Cardiac septum (tissue), 1 donor: Measurements from ENCODE around the gene EID2. TPM values are rescaled to one million over a fixed set of nuclear protein-coding genes. Genes with fewer than 3 reads are reported as not detected.

Experiments
- DNase-seq: peaks from one replicate; pipeline ENCODE4 v3.0.0-alpha.2; 2020; ENCODE audit warnings: low spot score
- intact Hi-C: fragments of 100-400 bp; cut with DNase I; formaldehyde crosslinking; loops from one replicate; pipeline ENCODE4 v1.14.0; 2022
- long read RNA-seq: library from polyadenylated mRNA; unstranded; transcript quantifications from one replicate; pipeline ENCODE4 v2.0.0, GENCODE V29; 2021
- total RNA-seq: library from RNA; stranded (reverse); fragmentation: NEBNext Ultra II Directional; extraction: Animal tissue kit (Norgen Biotek cat#: 25700); gene quantifications from one replicate; pipeline ENCODE4 v1.2.1, GENCODE V29; 2021
- donor health status: DM: no; HTN: no; CAD: no.

The EID2 gene
- 11.4 TPM for total RNA-seq
- long read RNA-seq, transcript EID2-201 (1 exons, 1,629 nt), result major isoform, 11 of 13 reads
- long read RNA-seq, partial matches to known transcripts, result 0 of 13 reads
- long read RNA-seq, other reads (novel, unspliced or antisense), result 2 of 13 reads

GRCh38 chr19:39539518-39540332, at the start of gene EID2:
TSS of gene EID2 (minus strand) at chr19:39540161. CDS start at chr19:39540079, 82 bp downstream.
- peak; percentile 96 for DNase-seq
- intact Hi-C loops, result loop anchor here (2.0 to 10.0 kb wide), 4 partner anchors 59 to 415 kb away; partner anchors contain the start of genes DYRK1B, PAK4, SUPT5H and TIMM50

- intact Hi-C loops, result no loop called here
- no peak for DNase-seq
These were observed 48.1 kb upstream of the EID2 start for GRCh38 chr19:39588066-39588465.

GRCh38 chr19:39587496-39587895, 47.5 kb upstream of the EID2 start:
- intact Hi-C loops, result no loop called here
- no peak for DNase-seq

GRCh38 chr19:39582891-39583625, 43.1 kb upstream of the EID2 start:
- intact Hi-C loops, result no loop called here
- DNase-seq, result no peak

- DNase-seq, result no peak
- intact Hi-C loops, result no loop called here
These were observed 42.5 kb upstream of the EID2 start for GRCh38 chr19:39582442-39582841.

- DNase-seq, result no peak
- intact Hi-C loops, result no loop called here
These were observed 28.6 kb upstream of the EID2 start for GRCh38 chr19:39568604-39569003.

GRCh38 chr19:39566064-39566463, 26.1 kb upstream of the EID2 start:
- intact Hi-C loops, result no loop called here
- DNase-seq, result no peak

- no peak for DNase-seq
- intact Hi-C loops, result no loop called here
These were observed 23.4 kb upstream of the EID2 start for GRCh38 chr19:39563408-39563807.

GRCh38 chr19:39558624-39559117, 18.7 kb upstream of the EID2 start:
- intact Hi-C loops, result no loop called here
- no peak for DNase-seq

- intact Hi-C loops, result no loop called here
- DNase-seq, result no peak
These were observed 18.1 kb upstream of the EID2 start for GRCh38 chr19:39557811-39558623.

GRCh38 chr19:39555883-39556282, 15.9 kb upstream of the EID2 start:
- DNase-seq, result no peak
- intact Hi-C loops, result no loop called here

GRCh38 chr19:39554701-39555311, 14.8 kb upstream of the EID2 start:
- no peak for DNase-seq
- intact Hi-C loops, result loop anchor here (5.0 kb wide), 1 partner anchor 117 kb away; no protein-coding TSS in a partner anchor

GRCh38 chr19:39553082-39553652, 13.2 kb upstream of the EID2 start:
- no peak for DNase-seq
- intact Hi-C loops, result loop anchor here (5.0 kb wide), 1 partner anchor 119 kb away; no protein-coding TSS in a partner anchor

- DNase-seq, result no peak
- intact Hi-C loops, result loop anchor here (5.0 kb wide), 1 partner anchor 122 kb away; no protein-coding TSS in a partner anchor
These were observed 10.2 kb upstream of the EID2 start for GRCh38 chr19:39550197-39550596.

GRCh38 chr19:39546599-39546998, 6.6 kb upstream of the EID2 start:
- no peak for DNase-seq
- intact Hi-C loops, result loop anchor here (10.0 kb wide), 1 partner anchor 288 kb away; the partner anchor contains the start of gene DYRK1B

- DNase-seq, result no peak
- intact Hi-C loops, result loop anchor here (10.0 kb wide), 1 partner anchor 290 kb away; the partner anchor contains the start of gene DYRK1B
These were observed 5.0 kb upstream of the EID2 start for GRCh38 chr19:39544911-39545310.

GRCh38 chr19:39544226-39544903, 4.4 kb upstream of the EID2 start:
- intact Hi-C loops, result loop anchor here (10.0 kb wide), 1 partner anchor 290 kb away; the partner anchor contains the start of gene DYRK1B
- DNase-seq, result no peak

- no peak for DNase-seq
- intact Hi-C loops, result loop anchor here (10.0 kb wide), 1 partner anchor 291 kb away; the partner anchor contains the start of gene DYRK1B
These were observed 3.5 kb upstream of the EID2 start for GRCh38 chr19:39543477-39543857.
